Endodermal cell (in vitro differentiated cells): ENCODE results near the gene ARL3. TPM values are rescaled to one million over a fixed set of nuclear protein-coding genes. Genes with fewer than 3 reads are reported as not detected.

Experiments
- DNase-seq: peaks from one replicate; pipeline ENCODE4 v3.0.0-alpha.2; 2017
- H3K27ac ChIP-seq: 2 replicates; pipeline ENCODE4 v1.5.1; 2013; ENCODE audit warnings: mild to moderate bottlenecking, low read depth, low read length, moderate library complexity
- H3K27me3 ChIP-seq: 2 replicates; pipeline ENCODE4 v1.6.1; 2013; ENCODE audit warnings: mild to moderate bottlenecking, low read length, moderate library complexity; ENCODE audit not compliant: insufficient read depth, control insufficient read depth, poor library complexity, severe bottlenecking
- H3K36me3 ChIP-seq: 2 replicates; pipeline ENCODE4 v1.7.0; 2013; ENCODE audit warnings: mild to moderate bottlenecking, low read length, moderate library complexity; ENCODE audit not compliant: control insufficient read depth, insufficient read depth
- H3K4me1 ChIP-seq: one replicate; pipeline ENCODE4 v1.7.0; 2013; ENCODE audit warnings: low read length; ENCODE audit not compliant: control insufficient read depth, insufficient read depth
- H3K4me3 ChIP-seq: 2 replicates; pipeline ENCODE4 v1.5.1; 2013; ENCODE audit warnings: mild to moderate bottlenecking, low read length, moderate library complexity
- H3K9ac ChIP-seq: 2 replicates; pipeline ENCODE4 v1.6.1; 2013; ENCODE audit warnings: mild to moderate bottlenecking, low read length, moderate library complexity; ENCODE audit not compliant: poor library complexity, severe bottlenecking; ENCODE audit errors: extremely low read depth
- H3K9me3 ChIP-seq: 2 replicates; pipeline ENCODE4 v1.6.1; 2013; ENCODE audit warnings: mild to moderate bottlenecking, low read length, moderate library complexity; ENCODE audit not compliant: control insufficient read depth
- H3K27ac Mint-ChIP-seq: 2 replicates; pipeline ENCODE4 v1.8.0; 2020; ENCODE audit warnings: mixed read lengths
- H3K27me3 Mint-ChIP-seq: 2 replicates; pipeline ENCODE4 v1.8.0; 2021; ENCODE audit warnings: mild to moderate bottlenecking, mixed read lengths; ENCODE audit not compliant: insufficient read depth
- H3K36me3 Mint-ChIP-seq: 2 replicates; pipeline ENCODE4 v1.8.0; 2020; ENCODE audit warnings: low read depth, mixed read lengths
- H3K4me1 Mint-ChIP-seq: 2 replicates; pipeline ENCODE4 v1.8.0; 2020; ENCODE audit warnings: mixed read lengths
- H3K4me3 Mint-ChIP-seq: 2 replicates; pipeline ENCODE4 v1.8.0; 2020; ENCODE audit warnings: mild to moderate bottlenecking, moderate library complexity, mixed read lengths
- H3K9me3 Mint-ChIP-seq: 2 replicates; pipeline ENCODE4 v1.8.0; 2020; ENCODE audit warnings: mild to moderate bottlenecking, mixed read lengths
- CTCF ChIP-seq: fragments of 200-600 bp; sonication (generic); conservative IDR thresholded peaks from 2 replicates; pipeline ENCODE4 v1.5.0; 2021; ENCODE audit warnings: antibody characterized with exemption, mild to moderate bottlenecking
- WGBS, 2 experiments: methylation state at CpG; one replicate each; pipeline versions ENCODE4 v1.1.5 to v1.1.7; 2013; ENCODE audit warnings: missing lambda C conversion rate in 2 of 2, mixed read lengths in 1 of 2; ENCODE audit not compliant: insufficient coverage in 1 of 2, insufficient read length in 1 of 2; 5-methylcytosine and 5-hydroxymethylcytosine counted together
- total RNA-seq, 2 donors: library from RNA; stranded (reverse); fragmentation: NEBNext Ultra II Directional in 1 of 2; extraction: Animal tissue kit (Norgen Biotek cat#: 25700) in 1 of 2; gene quantifications; 2 replicates in 1 of 2; 3 replicates in 1 of 2; pipeline ENCODE4 v1.2.1, GENCODE V29; 2021

The ARL3 gene
- total RNA-seq, 2 donors from 2014 or later, result 20.3 to 25.6 TPM

GRCh38 chr10:102648269-102648888 is 65.8 kb downstream of the ARL3 start:
- Mint-ChIP-seq H3K4me3 (no peak overlapping the region), H3K36me3 (peaks cover 11% of the 10 kb centered on the region), H3K9me3 (no peaks in the 10 kb centered on the region), H3K4me1 (peaks cover 24% of the 10 kb centered on the region), H3K27me3 (no peaks in the 10 kb centered on the region), H3K27ac (peak overlapping the region; percentile 77)
- Histone ChIP-seq H3K4me1 (peaks cover 23% of the 10 kb centered on the region), H3K27ac (peak overlapping the region; percentile 99), H3K36me3 (peaks cover 7% of the 10 kb centered on the region), H3K9me3 (no peaks in the 10 kb centered on the region), H3K4me3 (no peak overlapping the region), H3K27me3 (no peaks in the 10 kb centered on the region), H3K9ac (no peak overlapping the region)
- no peak for DNase-seq
- TF ChIP-seq CTCF, result no peak
- 87 to 92% methylated on average over 8 to 12 of the region's 12 CpGs for WGBS, 2 experiments

- H3K27ac Mint-ChIP-seq, result no peak overlapping the region
- peaks cover 23% of the 10 kb centered on the region for H3K4me1 ChIP-seq
These were observed 66.5 kb downstream of the ARL3 start for GRCh38 chr10:102647443-102648268.

More at GRCh38 chr10:102647443-102648268, 66.5 kb downstream of the ARL3 start:
- DNase-seq, result no peak
- no peaks in the 10 kb centered on the region for H3K9me3 Mint-ChIP-seq
- Histone ChIP-seq H3K36me3 (peaks cover 6% of the 10 kb centered on the region), H3K27me3 (no peaks in the 10 kb centered on the region), H3K9ac (no peak overlapping the region), H3K4me3 (no peak overlapping the region), H3K9me3 (no peaks in the 10 kb centered on the region), H3K27ac (peak overlapping the region; percentile 99)
- H3K4me3 Mint-ChIP-seq, result no peak overlapping the region
- 90 to 100% methylated on average over 4 to 7 of the region's 7 CpGs for WGBS, 2 experiments
- H3K4me1 Mint-ChIP-seq, result peaks cover 24% of the 10 kb centered on the region
- TF ChIP-seq CTCF, result no peak
- H3K27me3 Mint-ChIP-seq, result no peaks in the 10 kb centered on the region
- peaks cover 5% of the 10 kb centered on the region for H3K36me3 Mint-ChIP-seq
